GM21576 (cell line): Measurements from ENCODE around the gene ATG16L2.
"Not testable (repeated sequence)": the region's sequence is repeated elsewhere in the genome, so short reads cannot be mapped to it uniquely, and the experiment has no call there.

Experiments
- ATAC-seq: cut with Tn5 transposase; IDR thresholded peaks from one replicate; pipeline ENCODE4 v1.9.1; 2021; ENCODE audit warnings: mild to moderate bottlenecking, moderate library complexity; ENCODE audit not compliant: unreplicated experiment

The ATG16L2 gene

DNA sequence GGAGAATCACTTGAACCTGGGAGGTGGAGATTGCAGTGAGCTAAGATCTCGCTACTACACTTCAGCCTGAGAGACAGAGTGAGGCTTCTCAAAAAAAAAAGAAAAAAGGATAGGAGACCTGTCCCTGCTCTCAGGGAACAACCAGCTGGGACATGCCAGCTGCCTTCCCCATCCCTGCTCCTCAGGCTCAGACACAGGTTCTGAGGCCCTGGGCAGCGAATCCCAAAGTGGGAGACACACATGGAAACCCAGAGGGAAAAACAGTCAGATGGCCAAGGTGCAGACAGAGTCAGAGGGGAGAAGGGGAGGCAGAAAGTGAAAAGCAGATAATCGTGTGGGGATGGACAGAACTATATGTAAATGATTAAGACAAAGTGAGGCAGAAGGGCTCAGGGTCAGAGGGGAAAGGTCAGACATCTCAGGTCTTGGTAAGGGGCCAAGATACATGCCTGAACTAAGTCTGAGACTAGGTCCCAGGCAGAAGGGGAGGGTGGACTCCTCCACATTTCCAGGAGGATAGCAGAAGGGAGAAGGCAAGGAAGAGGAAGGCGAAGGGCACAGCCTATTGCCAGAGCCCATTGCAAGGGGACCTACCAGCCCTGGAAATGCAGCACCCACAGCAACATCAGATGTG, 34.6 kb upstream of the ATG16L2 start:
- ATAC-seq: no peak

DNA sequence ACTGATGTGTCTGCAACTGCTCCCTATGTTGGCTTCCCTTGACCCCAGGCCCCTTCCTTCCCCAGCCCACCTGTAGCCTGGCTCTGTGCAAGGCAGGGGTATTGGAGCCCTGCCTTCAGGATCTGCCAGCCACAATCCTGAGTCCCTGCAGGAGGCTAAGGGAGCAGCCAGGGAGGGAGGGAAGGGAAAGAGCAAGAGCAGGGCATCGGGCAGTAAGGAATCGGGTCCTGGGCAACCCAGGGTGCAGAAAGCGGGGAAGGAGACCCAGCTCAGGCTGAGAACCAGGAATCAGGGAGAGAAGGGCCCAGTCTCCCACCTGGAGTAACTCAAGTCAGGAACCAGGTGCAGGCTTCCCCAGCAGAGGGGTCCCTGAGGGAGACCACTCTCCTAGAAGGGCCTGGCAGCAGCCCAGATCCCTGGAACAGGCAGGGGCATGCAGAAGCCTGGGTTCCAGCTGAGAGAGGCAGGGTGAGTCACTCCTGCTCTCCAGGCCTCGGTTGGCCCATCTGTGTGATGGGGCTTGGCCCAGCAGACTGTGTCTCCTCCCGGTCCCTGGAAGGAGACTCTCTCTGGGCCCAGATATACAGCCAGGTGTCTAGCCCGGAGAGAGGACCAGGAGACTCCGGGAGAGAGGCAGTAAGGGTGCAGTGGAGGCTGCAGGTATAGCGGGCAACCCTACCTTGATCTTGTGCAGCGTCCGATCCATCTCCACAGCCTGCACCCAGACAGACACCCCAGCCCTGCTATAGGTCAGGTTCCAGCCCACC, 33.7 kb upstream of the ATG16L2 start:
- no peak for ATAC-seq

DNA sequence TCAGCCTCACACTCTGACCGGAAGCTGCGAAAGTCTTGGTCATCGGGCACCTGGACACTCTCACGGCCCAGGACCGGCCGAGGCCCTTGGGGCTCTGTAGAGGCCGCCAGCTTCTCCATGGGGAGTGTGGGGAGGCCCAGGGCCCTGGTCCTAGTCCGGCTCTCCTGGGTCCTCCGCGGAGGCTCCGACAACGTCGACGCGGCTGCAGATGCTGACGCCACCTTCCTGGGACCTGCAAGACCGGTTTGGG, 33.2 kb upstream of the ATG16L2 start:
- no peak for ATAC-seq

DNA sequence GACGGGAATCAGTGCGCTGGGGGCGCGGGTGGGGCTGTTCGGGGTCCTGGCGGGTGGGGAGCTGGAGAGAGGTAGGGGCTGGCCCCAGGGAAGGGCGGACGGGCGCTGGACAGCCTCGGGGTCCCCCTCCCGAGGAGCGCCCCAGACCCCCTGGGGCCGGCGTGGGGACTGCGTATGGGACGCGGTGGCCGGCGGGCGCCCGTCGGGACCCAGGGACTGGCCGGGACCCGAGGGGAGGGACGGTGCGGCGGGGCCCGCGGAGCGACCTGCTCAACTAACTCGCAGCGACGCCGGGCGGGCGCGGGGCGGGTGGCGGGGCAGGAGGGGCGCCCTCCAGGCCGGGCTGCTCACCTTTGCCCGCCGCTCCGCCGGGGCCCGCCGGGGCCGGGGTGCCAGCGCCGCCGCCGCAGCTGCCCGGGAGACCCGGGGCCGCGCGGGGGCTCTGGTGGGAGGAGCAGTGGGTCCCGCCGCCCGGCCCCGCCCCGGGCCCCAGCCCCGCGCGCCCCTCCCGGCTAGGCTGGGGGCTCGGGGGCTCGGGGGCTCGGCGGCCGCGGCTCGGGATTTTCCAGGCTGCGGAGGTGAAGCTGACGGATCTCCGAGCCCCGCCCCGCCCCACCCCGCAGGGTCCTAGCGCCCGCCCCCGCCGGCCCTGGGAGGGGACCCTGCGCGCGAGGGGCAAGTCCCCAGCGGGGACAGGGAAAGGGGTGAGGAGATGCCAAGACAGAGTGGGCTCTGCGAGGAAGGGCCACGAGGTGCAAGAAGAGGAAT, 32.7 kb upstream of the ATG16L2 start:
- ATAC-seq: no peak

DNA sequence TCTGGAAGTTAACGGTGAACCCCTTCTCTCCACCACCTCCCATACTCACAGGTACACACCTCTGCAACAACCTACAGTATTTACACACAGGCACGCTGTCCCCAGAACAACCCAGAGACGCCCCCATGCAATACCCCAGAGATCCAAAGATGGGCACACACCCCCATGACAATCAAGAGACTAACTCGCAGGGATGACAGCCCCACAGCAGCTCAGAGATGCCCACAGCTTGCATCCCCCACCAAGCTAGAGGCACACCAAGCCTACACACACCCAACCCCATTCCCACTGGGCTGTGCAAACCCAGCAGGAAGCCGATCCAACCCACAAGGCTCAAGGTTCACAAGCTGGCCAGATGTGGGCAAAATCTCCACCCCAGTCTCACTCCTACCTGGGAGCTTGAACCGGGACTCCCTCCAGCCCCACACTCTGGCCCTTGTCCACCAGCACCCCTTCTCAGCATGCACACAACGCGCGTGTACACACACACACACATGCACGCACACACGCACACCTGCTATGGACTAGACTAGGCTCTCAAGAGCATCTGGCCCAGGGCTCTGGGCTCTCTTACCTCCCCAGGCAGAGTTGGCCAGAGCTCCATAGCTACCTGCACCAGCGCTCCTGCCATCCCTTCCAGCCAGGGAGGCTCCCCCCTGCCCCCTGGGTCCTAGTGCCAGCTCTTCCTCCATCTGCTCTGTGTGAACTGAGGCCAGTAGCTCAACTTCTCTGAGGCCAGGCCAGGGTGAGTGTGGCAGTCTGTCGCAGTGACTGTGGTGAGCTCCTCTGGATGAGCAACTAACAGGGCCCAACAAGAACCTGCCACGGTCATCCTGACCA, 31.9 kb upstream of the ATG16L2 start:
- ATAC-seq: no peak

DNA sequence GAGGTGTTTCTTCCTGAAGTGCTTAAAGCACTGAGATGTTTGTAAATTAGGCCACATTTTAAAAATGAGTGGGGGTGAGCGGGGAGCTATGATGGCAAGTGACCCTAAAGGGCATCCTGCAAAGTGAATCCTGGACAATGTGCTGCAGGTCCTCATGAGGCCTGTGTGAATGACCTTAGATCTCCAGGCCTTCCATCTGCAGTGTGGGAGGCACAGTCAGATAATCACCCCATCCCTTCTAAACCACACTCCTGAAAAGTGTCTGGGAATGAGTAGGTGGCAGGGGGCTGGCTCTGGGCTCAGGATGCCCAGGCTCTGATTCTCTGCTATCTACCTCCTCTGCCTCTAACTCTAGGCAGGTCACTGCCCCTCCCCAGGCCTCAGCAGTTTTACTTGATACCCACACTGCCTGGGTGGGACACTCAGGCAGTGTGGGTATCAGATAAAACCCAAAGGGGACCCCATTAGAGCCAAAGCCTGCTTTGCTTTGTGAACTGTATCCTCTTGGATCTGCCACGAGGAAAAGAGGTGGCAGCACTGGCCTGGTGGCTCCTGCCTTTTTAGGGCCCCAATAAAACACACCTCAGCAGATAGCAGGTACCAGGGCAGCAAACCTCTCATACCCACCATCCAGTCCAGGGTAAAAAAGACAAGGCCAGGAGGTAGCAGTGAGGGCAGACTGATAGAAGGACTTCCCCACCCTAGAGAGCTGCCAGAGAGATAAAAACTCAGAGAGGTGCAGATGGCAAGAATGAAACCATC, 30.9 kb upstream of the ATG16L2 start:
- no peak for ATAC-seq

DNA sequence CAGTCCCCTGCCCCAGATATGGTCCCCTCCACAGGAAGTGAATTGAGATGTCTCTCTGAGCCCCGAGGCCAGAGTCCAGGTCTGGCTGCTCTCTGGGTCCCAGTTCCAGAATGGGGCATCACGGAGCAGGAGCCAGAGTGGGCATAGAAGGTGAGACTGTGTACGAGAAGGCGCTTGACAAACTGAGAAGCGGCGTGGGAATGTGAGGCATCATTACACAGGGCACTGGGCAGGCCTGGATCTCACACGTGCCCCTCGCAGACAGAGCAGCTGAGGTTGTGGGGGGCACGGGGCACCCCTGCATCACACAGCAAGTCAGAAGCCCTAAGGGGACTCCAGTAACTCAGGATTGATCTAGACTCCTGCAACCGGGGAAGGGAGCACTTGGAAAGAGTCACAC, 29.5 kb upstream of the ATG16L2 start:
- no peak for ATAC-seq

DNA sequence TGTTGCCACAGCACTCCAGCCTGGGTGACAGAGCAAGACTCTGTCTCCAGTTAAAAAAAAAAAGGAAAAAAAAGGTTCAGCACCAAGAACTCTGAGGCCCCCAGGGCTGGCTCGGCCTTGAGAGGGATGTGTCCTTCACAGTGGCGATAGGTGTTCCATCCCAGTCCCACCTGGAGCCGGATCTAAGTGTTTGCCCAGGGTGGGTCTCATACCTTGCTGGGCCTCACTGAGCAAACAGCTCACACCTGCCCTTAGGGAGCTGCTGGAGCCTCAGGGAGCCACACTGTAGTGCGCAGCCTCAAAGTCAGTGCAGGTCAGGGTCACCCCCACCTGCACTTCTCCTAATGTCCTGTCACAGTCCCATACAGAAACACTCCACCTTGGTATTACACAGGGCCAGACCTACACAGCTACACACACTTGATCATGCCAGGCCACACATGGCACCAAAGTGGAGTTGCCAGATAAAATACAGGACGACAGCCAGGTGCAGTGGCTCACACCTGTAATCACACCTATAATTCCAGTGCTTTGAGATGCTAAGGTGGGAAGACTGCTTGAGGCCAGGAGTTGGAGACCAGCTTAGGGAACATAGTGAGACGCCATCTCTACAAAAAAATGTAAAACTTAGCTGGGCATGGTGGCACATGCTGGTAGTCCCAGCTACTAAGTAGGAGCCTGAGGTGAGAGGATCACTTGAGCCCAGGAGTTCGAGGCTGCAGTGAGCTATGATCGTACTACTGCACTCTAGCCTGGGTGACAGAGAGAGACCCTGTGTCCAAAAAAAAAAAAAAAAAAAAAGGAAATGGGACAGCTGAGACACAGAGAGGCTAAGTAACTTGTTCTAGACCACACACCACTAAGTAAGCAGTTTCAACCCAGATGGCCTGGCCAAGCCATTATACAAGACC, 27.7 kb upstream of the ATG16L2 start:
- no peak for ATAC-seq

DNA sequence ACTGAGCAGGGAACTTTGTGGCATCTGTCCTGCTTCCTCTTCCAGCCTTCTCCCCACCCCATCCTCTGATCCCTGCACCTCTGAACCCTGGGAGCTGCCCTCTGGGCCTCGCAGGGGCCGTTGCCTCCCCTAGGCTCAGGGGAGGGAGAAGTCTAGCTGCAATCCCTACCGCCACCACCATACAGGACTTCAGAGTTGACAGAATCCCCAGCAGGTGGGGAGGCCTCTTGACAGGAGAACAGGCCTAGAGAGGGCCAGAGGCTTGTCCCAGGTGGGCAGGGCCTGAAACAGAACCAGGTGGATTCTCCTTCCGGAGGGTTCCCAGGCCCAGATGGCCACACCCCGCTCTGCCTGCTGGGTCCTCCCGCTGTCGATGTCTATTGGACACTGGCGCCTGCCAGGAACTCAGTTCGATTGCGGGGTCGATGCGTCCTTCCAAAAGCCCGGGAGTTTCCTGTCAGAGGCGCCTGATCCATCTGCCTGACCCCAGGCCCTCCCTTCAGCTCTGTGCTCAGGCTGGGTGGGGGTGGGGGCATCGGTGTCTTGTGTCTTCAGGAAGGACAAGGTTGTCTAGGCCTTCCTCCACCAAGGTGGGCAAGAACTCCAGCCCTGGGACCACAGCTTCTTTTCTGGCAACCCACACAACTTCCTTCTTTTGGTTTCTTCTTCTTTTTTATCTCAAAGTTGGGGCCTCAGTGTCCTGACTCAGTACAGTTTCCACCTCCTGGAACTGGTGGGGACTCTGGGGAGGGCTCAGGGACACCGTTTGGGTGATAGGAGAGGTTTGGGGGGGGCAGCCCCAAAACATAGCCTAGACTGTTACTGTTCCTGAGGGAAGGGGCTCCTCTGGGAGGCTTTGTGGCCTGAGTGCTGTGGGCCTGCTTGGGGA, 26.8 kb upstream of the ATG16L2 start:
- peak; percentile 50 for ATAC-seq

DNA sequence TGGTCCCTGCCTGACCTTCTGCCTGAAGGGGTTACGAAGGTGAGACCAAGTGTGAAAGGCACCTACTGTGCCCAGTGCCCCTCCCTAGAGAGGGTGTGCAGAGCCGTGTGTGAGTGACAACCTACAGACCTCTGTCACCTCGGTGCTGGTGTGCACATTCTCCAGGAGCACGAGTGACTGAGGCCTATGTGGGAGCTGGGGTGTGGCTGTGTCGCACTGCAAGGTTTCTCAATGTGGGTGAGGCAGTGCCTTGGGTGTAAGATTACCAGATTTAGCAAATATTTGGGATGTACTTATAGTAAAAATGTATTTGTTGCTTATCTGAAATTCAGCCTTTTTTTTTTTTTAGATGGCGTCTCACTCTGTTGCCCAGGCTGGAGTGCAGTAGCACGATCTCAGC, 26.0 kb upstream of the ATG16L2 start:
- ATAC-seq: no peak

DNA sequence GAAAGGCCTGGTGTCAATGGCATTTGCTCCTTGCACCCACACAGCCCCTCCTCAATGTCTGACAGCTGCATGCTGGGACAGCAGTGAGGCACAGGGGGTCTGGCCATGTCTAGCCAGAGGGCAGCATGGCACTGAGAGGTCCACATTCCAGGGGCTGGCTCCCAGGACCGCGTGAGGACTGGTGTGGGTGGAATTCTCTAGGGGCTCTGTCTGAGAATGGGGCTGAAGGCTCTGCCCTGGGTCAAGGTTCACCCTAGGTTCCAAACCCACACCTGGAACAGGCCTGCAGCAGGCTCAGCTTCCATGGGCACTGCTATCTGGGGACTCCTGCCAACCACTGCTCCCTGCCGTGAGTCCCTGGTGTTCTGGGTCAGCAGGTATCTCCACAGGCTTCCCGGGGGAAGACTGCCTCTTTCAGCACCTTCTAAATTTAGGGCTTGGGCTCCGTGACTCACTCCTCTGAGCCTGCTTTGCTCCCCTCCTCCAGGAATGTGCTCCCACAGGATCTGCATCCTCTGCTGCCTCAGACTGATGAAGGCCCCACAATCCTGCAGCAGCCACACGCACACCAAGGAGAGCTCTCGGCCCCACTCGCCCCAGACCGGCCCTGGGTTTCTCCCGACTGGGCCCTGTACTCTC, 24.6 kb upstream of the ATG16L2 start:
- ATAC-seq: no peak

DNA sequence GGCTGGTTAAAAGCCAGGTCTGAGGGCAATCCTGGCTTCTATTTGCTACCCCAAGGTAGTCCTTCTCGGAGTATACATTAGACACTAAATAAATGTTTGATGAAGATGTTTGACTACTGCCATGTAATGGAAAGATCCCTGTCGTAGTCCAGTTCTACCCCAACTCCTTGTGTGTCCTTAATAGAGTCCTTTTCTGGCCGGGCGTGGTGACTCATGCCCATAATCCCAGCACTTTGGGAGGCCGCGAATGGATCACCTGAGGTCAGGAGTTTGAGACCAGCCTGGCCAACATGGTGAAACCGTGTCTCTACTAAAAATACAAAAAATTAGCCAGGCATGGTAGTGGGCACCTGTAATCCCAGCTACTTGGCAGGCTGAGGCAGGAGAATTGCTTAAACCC, 23.0 kb upstream of the ATG16L2 start:
- ATAC-seq: not testable (repeated sequence)

DNA sequence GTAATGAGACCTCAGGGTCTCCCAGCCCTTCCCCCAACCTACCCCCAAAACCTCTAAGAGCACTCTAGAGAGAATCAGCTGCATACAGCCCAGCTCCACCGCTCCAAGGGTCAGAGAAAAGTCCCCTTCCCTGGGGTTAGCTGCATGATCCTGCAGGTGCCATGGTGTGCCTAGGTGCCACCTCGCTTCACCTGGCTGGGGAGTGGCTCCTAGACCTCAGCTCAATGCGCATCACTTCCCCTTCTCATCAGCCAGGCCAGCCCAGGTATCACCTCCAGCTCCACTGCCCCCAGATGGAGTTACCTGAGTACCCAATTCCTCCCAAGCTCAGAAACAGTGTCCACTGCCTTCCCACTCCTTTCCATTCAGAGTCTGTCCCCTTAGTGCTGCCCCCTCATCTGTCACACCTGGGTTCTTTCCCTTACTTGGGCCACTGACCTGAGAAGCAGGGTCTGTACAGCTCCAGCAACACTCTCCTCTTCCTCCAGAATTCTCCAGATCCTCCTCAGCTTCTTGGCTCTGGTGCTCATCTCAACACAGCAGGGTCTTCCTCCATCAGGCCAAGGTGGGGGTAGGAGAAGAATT, 21.7 kb upstream of the ATG16L2 start:
- no peak for ATAC-seq

DNA sequence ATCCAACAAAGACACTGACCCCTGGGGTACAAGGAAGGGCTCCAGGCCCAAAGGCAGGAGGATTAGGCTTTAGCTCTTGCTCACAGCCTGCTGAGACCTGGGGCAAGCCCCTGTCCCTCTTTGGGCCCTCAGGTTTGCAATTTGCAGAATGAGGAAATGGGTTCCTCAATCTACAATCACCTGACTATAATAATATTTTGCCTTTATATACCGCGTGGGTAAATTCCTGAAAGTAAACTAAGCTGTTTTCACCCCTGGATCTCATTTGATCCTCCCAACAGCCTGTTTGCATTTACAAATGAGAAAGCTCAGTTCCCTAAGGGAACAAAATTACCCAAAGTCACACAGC, 21.2 kb upstream of the ATG16L2 start:
- no peak for ATAC-seq

DNA sequence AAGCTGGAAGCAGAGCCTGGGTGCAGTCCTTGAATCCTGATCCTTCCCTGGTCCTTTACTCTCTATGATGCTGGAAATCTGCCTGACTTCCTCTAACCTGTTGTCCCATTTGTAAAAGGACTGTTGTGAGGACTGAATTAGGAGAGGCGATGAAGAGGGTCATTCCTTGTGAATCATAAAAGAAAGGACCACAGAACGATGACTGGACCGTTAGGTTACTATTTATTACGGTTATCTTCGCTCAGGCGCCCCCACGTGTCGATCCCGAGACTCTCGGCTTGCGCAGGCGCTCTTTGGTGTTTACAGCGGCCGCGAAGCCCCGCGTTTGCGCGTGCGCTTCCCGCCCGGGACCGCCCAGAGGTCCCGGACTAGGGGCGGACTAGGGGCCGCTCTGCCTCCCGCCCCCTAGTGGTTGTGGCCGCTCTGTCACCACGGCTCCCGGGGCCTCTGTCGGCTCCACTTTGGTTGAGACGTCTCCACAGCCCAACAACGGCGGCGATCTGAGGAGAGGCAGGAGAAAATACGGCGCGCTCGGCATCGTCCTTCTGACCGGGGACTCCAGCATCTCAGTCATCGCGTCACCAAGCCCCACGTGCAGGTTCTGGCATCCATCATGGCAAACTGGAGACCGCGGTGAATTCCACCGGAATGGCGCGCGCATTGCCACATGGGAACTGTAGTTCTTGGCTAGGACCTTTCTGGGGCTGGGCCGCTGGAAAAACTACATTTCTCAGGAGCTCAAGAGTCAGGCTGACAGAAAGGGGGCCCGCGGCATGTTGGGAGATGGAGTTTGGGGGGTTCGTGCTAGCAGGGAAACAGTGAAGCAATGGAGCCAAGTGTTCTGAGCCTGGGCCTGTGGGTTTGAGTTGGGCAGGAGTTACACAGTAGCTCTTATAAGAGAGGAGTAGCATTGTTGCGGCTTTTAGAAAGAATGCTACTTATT, 20.5 kb upstream of the ATG16L2 start, which contains the start of gene STARD10:
STARD10 (minus strand) TSS at position 623 of the 943 bp plus-strand sequence. CDS start 12,866 bp downstream, outside the sequence.
- ATAC-seq: peak; percentile 83

DNA sequence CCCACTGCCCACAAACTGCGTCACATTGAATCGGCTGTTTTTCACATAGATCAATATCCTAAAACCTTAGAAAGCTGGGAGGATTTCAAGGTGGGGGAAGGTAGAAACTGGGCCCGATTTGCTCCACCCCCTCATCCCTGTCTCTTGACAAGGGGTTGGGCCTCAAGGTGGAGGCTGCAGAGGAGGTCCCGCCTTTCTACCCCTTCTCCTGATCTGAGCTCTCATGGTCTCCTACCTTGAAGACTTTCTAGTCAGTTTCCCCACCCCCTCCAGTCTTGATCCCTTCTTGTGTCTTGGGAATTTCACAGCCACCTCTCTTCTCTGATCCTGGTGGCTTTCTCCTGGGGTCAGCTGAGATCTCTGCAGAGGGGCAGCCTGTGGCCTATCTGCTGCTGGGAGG, 15.8 kb upstream of the ATG16L2 start:
- ATAC-seq: no peak

DNA sequence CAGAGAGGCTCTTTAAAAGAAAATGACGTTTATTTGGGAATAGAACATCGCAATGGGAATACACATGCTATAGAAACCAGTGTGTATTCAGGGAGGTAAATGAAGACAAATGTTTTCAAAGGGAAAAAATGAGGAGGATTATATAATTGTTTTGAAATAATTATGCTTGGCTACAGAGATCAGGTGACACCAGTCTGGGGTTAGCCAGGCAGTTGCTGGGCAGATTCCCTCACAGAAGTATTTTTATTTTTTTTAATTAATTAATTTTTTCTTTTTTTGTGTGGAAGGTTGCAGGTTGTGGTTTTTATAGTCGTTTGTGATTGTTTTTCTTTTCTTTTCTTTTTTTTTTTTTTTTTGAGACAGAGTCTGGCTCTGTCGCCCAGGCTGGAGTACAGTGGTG, 14.8 kb upstream of the ATG16L2 start:
- ATAC-seq: no peak
